ENCODE data around the gene GRIK4.

The GRIK4 gene

GRCh38 chr11:120499859-120500258 is 11.7 kb upstream of the GRIK4 start:
- H3K27me3 ChIP-seq (ENCODE audit: control insufficient read depth, low read length), result peaks cover 6% of the 10 kb centered on the region
- H3K4me2 ChIP-seq (ENCODE audit: low read length), result no peak overlapping the region
- no peaks in the 10 kb centered on the region for H3K79me2 ChIP-seq (ENCODE audit: control insufficient read depth, low read length)
- no peak overlapping the region for H3K4me3 ChIP-seq (ENCODE audit: low read length)
- H3K9me2 ChIP-seq (replicated peaks; ENCODE audit: control insufficient read depth, low read length), result no peaks in the 10 kb centered on the region
- no peaks in the 10 kb centered on the region for H3K4me1 ChIP-seq (ENCODE audit: control insufficient read depth, low read length)
- no peaks in the 10 kb centered on the region for H4K20me1 ChIP-seq (ENCODE audit: control insufficient read depth, insufficient read depth, low read depth, low read length)
- TF ChIP-seq CTCF (IDR thresholded peaks at IDR 0.05; ENCODE audit: low read depth, low read length, poor library complexity, severe bottlenecking), result no peak
- TF ChIP-seq EZH2phosphoT487 (IDR thresholded peaks at IDR 0.05; ENCODE audit: borderline replicate concordance, low read length), result no peak
- H3K36me3 ChIP-seq (ENCODE audit: control insufficient read depth, low read length), result no peaks in the 10 kb centered on the region
- no peaks in the 10 kb centered on the region for H3F3A ChIP-seq (ENCODE audit: control insufficient read depth, insufficient read depth)
- H3K27ac ChIP-seq (ENCODE audit: low read depth, low read length), result no peak overlapping the region
- H3K9me3 ChIP-seq (ENCODE audit: control insufficient read depth, insufficient read depth, low read length), result no peaks in the 10 kb centered on the region

- Histone ChIP-seq H3F3A (ENCODE audit: control insufficient read depth, insufficient read depth) (no peaks in the 10 kb centered on the region), H3K27ac (ENCODE audit: low read depth, low read length) (no peak overlapping the region), H3K4me3 (ENCODE audit: low read length) (no peak overlapping the region), H3K4me1 (ENCODE audit: control insufficient read depth, low read length) (no peaks in the 10 kb centered on the region), H3K9me3 (ENCODE audit: control insufficient read depth, insufficient read depth, low read length) (no peaks in the 10 kb centered on the region), H3K79me2 (ENCODE audit: control insufficient read depth, low read length) (no peaks in the 10 kb centered on the region), H3K4me2 (ENCODE audit: low read length) (no peak overlapping the region), H3K36me3 (ENCODE audit: control insufficient read depth, low read length) (no peaks in the 10 kb centered on the region), H3K9me2 (replicated peaks; ENCODE audit: control insufficient read depth, low read length) (no peaks in the 10 kb centered on the region), H3K27me3 (ENCODE audit: control insufficient read depth, low read length) (peaks cover 6% of the 10 kb centered on the region), H4K20me1 (ENCODE audit: control insufficient read depth, insufficient read depth, low read depth, low read length) (no peaks in the 10 kb centered on the region)
- TF ChIP-seq EZH2phosphoT487 (IDR thresholded peaks at IDR 0.05; ENCODE audit: borderline replicate concordance, low read length) (no peak), CTCF (IDR thresholded peaks at IDR 0.05; ENCODE audit: low read depth, low read length, poor library complexity, severe bottlenecking) (no peak)
Observed at GRCh38 chr11:120500414-120501071, 11.0 kb upstream of the GRIK4 start.

- no peak overlapping the region for H3K4me3 ChIP-seq (ENCODE audit: low read length)
Observed at GRCh38 chr11:120501440-120501839, 10.1 kb upstream of the GRIK4 start.

More at GRCh38 chr11:120501440-120501839, 10.1 kb upstream of the GRIK4 start:
- Histone ChIP-seq H3K27me3 (ENCODE audit: control insufficient read depth, low read length) (peaks cover 10% of the 10 kb centered on the region), H3K36me3 (ENCODE audit: control insufficient read depth, low read length) (no peaks in the 10 kb centered on the region), H3K4me2 (ENCODE audit: low read length) (no peak overlapping the region), H3K9me3 (ENCODE audit: control insufficient read depth, insufficient read depth, low read length) (no peaks in the 10 kb centered on the region), H4K20me1 (ENCODE audit: control insufficient read depth, insufficient read depth, low read depth, low read length) (0 out of 2 replicates have a peak, but pooled peaks cover 2% of the 10 kb centered on the region), H3K4me1 (ENCODE audit: control insufficient read depth, low read length) (no peaks in the 10 kb centered on the region), H3K9me2 (replicated peaks; ENCODE audit: control insufficient read depth, low read length) (no peaks in the 10 kb centered on the region), H3K27ac (ENCODE audit: low read depth, low read length) (no peak overlapping the region), H3K79me2 (ENCODE audit: control insufficient read depth, low read length) (no peaks in the 10 kb centered on the region), H3F3A (ENCODE audit: control insufficient read depth, insufficient read depth) (no peaks in the 10 kb centered on the region)
- TF ChIP-seq EZH2phosphoT487 (IDR thresholded peaks at IDR 0.05; ENCODE audit: borderline replicate concordance, low read length), result no peak
- TF ChIP-seq CTCF (IDR thresholded peaks at IDR 0.05; ENCODE audit: low read depth, low read length, poor library complexity, severe bottlenecking), result no peak

Measured in DOHH2 (cell line).